Measurements from ENCODE around the gene VWA8. TPM values are rescaled to one million over a fixed set of nuclear protein-coding genes. Genes with fewer than 3 reads are reported as not detected.

The VWA8 gene
- total and polyA plus RNA-seq, 2 of the 8 experiments (the other 6 are each of a cell fraction or from before 2014, with no cell fraction given), result 5.9 to 19.6 TPM

DNA sequence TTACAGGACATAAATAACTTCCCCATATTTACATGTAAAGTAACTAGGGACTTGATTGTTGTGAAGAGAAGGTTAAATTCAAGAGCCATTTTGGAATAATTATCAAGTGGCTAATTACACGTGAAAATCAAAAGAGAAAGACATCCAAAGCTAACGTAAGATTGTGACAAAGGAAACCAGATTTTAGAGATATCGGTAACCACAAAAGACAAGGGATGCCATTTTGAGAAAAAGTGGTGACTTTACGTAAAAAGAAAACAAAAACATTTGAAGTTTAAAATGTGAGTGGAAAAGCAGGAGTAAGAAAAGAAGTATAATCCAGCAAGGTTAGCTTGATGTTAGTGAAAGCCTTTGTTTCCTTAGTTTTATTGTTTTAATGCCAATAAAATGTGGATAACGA, 10.9 kb upstream of the VWA8 start (continued):
- TF ChIP-seq HDAC6 (IDR thresholded peaks at IDR 0.05; ENCODE audit: low read depth, low read length), result no peak
